ENCODE results near the gene PRODH2.

DNA sequence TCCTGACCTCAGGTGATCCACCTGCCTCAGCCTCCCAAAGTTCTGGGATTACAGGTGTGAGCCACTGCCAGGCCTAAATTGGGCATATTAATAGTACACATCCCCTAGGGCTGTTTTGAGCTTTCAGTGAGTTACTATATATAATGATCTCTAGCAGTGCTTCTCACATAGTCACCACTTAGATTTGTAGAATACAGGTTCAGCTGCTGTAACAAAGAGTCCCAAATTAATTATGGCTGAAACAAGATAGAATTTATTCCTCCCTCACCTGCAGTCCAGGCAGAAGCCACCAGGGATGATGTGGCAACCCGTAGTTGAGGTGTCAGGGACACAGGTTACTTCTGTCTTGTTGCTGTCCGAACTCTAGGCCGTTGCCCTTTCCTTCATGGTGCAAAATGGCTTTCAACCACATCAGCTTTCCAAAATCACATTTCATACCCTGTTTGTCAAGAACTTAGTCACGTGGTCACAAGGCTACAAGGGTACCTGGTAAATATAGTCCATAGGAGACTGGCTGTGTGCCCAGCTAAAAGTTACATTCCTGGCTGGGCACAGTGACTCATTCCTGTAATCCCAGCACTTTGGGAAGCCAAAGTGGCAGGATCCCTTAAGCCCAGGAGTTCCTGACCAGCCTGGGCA is 51.8 kb downstream of the PRODH2 start:
- TF ChIP-seq, protein P1, sequence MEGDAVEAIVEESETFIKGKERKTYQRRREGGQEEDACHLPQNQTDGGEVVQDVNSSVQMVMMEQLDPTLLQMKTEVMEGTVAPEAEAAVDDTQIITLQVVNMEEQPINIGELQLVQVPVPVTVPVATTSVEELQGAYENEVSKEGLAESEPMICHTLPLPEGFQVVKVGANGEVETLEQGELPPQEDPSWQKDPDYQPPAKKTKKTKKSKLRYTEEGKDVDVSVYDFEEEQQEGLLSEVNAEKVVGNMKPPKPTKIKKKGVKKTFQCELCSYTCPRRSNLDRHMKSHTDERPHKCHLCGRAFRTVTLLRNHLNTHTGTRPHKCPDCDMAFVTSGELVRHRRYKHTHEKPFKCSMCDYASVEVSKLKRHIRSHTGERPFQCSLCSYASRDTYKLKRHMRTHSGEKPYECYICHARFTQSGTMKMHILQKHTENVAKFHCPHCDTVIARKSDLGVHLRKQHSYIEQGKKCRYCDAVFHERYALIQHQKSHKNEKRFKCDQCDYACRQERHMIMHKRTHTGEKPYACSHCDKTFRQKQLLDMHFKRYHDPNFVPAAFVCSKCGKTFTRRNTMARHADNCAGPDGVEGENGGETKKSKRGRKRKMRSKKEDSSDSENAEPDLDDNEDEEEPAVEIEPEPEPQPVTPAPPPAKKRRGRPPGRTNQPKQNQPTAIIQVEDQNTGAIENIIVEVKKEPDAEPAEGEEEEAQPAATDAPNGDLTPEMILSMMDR (IDR thresholded peaks at IDR 0.05), result peak in 1 of 4 donors; percentile 37
- no peak for TF ChIP-seq POLR2A (IDR thresholded peaks at IDR 0.05)

Measured in right lobe of liver (tissue), 4 donors.